ENCODE measurements around the gene ZNF543. TPM values are rescaled to one million over a fixed set of nuclear protein-coding genes. Genes with fewer than 3 reads are reported as not detected.

Gene ZNF543
- total and polyA plus RNA-seq, 2 of the 8 experiments (the other 6 are each of a cell fraction or from before 2014, with no cell fraction given): 1.8 to 9.0 TPM

GRCh38 chr19:57292547-57292946 is 27.7 kb upstream of the ZNF543 start (continued):
- TF ChIP-seq SIX5 (IDR thresholded peaks at IDR 0.05; ENCODE audit: low read depth, low read length) (no peak), GABPA (IDR thresholded peaks at IDR 0.05; ENCODE audit: borderline replicate concordance, insufficient read depth, low read length) (no peak)

Data from H1 (cell line).